Heart left ventricle (tissue), 13 donors: ENCODE measurements around the gene GAB2.

ENCODE experiments used
- CTCF ChIP-seq, 12 donors: fragments of 200-600 bp; sonication (generic) in 4 of 12; IDR thresholded peaks; one replicate each; pipeline versions ENCODE4 v1.5.0 to v1.8.0; 2018 to 2022; ENCODE audit warnings: antibody characterized with exemption in 12 of 12, mild to moderate bottlenecking in 5 of 12
- POLR2A ChIP-seq, 2 donors: fragments of 450-650 bp; IDR thresholded peaks; one replicate each; pipeline ENCODE4 v1.6.1; 2017; ENCODE audit warnings: antibody characterized with exemption in 2 of 2, mild to moderate bottlenecking in 2 of 2, moderate library complexity in 2 of 2
- donor health status: ischemic (EF 13 %, LVEDD 7.1; RV severe dilation, severe dysfunction).
- donor health status: DM: no; HTN: yes; CAD: no.
- donor health status: DM: no; HTN: no; CAD: no.
- donor health status: ischemic (EF 25% LVEDD 6.9; RV normal size, moderate dysfunction).
- donor health status: ischemic (EF 25% LVEDD 5.7; RV mildly dilated, moderate dysfunction).
- donor health status: ischemic (EF 35%, LVEDD 5.7; RV mildly dilated, moderate dysfunction).
- donor health status: nonischemic (EF 11% LVEDD 7.7; RV severe dilation, severe dysfunction).
- donor health status: DM: yes; HTN: yes; CAD: no.
- donor health status: PGD.
- donor health status: ischemic (EF 29% LVEDD 5.4; RV normal size, mild dysfunction).
- donor health status: nonischemic (EF 23%, LVEDD 6.1; RV moderate dilation, normal function).

DNA sequence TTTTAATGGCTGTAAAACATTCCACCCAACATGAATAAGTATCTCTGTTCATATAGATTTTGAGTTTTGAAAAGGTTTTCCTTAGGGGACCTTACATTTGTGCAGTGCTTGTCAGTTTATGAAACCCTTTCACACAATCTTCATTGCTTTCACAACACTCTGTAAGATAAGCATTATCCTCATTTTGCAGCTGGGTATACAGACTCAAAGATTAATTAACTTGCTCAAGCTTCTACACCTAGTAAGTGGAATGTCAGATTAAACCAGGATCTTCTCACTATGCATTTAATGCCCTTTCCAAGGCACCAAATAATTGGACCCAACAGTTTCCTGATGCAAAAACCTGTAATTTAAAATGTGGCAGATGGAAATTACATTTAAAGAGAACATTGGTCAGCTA, 11.6 kb upstream of the GAB2 start:
- TF ChIP-seq CTCF (IDR thresholded peaks at IDR 0.05) (no peak), POLR2A (IDR thresholded peaks at IDR 0.05) (no peak)
